VCaP (cell line): Measurements from ENCODE around the gene SH3GL1.

Experiments
- H3K27ac ChIP-seq: fragments of 450-650 bp; 2 replicates; pipeline ENCODE4 v1.5.1; 2017
- CTCF ChIP-seq: fragments of 450-650 bp; conservative IDR thresholded peaks from 2 replicates; pipeline ENCODE4 v1.5.1; 2017; ENCODE audit warnings: mild to moderate bottlenecking, moderate library complexity

SH3GL1 gene

DNA sequence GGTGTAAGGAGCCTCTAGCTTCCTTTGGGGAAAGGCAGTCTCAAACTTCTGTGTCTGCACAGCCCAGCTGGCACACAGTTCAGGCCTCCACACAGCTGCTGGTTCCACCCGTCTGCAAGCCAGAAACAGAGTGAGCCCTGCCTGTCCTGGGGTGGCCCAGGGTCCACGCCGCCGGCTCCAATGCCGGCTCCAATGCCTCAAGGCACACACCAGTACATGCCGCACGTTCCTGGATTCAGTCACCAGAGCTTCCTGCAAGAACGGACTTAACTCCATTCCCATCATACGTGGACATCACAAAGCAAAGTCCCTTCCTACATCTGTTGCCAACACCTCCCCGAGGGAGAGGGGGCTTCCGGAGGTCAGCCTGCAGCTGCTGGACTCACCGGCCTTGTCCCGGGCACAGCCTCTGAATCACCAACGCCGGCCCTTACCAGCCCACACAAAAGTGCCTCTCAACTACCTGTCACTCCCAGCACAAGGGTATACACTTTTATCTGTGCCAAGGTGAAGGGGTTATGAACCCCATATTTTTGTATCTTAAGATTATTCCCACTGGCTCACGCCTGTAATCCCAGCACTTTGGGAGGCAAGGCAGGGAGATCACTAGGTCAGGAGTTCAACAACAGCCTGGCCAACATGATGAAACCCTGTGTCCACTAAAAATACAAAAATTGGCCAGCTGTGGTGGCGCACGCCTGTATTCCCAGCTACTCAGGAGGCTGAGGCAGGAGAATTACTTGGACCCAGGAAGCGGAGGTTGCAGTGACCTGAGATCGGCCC lies 8.5 kb downstream of the SH3GL1 start:
- TF ChIP-seq CTCF = no peak
- H3K27ac ChIP-seq = peak overlapping the region; percentile 79

DNA sequence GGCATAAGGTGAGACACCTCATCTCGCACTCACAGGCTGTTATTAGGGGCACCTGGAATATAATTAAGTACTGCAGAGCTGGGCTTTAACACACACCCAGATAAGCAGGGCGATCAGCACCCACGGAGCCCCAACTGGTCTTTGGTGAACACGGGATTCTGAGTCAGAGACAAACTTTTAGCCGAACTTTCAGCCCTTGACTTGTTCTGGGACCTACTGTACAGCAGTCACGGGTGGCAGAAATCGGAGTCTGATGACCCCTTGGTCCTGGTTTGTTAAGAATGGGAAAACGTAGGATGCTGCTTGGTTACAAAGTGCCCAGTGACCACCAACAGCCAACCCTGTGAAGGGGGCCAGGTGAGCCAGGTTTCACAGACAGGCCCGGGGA lies 9.0 kb downstream of the SH3GL1 start:
- H3K27ac ChIP-seq = peak overlapping the region; percentile 79
- no peak for TF ChIP-seq CTCF

GRCh38 chr19:4390567-4391305 lies 9.6 kb downstream of the SH3GL1 start:
- peak overlapping the region; percentile 79 for H3K27ac ChIP-seq
- no peak for TF ChIP-seq CTCF

GRCh38 chr19:4390017-4390566 lies 10.3 kb downstream of the SH3GL1 start:
- no peak for TF ChIP-seq CTCF
- peak overlapping the region; percentile 79 for H3K27ac ChIP-seq

GRCh38 chr19:4389511-4390016 lies 10.8 kb downstream of the SH3GL1 start:
- peak overlapping the region; percentile 79 for H3K27ac ChIP-seq
- no peak for TF ChIP-seq CTCF

DNA sequence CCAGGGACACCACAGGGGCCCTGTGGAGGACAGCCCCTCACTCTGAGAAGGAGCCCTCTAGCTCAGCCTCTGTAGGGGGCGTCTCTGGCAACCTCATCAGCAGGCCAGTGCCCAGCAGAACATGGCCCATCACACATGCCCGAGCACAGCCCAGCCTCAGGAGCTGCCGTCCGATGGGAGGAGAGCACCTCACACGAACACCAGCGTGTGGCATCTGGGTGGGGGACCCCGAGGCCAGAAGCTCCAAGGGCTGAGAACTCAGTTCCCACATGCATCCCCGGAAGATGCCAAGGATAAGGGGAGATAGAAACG lies 11.3 kb downstream of the SH3GL1 start:
- peak overlapping the region; percentile 79 for H3K27ac ChIP-seq
- no peak for TF ChIP-seq CTCF

DNA sequence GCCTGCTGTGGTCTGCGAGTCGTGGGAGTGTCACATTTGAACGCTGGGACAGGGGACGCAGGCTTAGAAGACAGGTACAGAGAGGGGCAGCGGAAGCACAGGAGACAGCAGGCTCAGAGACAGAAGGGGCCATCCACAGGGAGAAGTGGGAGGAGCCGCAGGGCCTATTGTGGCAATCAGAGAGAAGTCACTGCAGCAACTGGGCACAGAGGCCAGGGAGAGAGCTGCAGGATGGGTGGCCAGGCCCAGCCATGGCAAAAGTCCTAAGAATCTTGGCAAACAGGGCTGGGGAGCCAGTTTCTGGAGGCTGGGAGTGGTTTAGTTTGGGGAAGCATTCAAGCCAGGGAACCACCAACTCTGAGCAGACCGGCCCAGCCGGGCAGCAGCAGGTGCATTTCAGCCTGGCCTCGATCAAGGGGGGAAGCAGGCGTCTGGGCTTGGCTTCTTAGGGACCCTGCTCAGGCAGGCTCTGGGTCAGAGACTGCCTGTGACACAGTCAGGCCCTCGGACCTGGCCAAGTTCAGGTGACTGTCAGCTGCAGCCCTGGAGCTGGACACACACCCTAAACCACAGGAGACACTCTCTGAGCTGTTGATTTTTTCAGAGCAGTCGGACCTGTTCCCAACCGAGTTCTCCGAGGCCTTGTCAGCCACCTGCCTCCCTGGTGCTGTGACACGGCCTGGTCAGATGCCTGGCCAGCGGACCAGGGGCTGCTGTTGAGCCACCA lies 11.8 kb downstream of the SH3GL1 start:
- H3K27ac ChIP-seq = peak overlapping the region; percentile 79
- no peak for TF ChIP-seq CTCF
